Stimulated activated CD8-positive, alpha-beta memory T cell treated with anti-CD3 and anti-CD28 coated beads, Interleukin-15, amount 100 ng/mL, for 4 hours (primary cell): ENCODE results near the gene HADH.
"Not testable (repeated sequence)": the region's sequence is repeated elsewhere in the genome, so short reads cannot be mapped to it uniquely, and the experiment has no call there.

Source experiments
- DNase-seq, 2 donors: peaks; one replicate each; pipeline ENCODE4 v3.0.0-alpha.2; 2020; ENCODE audit warnings: low read depth in 2 of 2

The HADH gene

DNA sequence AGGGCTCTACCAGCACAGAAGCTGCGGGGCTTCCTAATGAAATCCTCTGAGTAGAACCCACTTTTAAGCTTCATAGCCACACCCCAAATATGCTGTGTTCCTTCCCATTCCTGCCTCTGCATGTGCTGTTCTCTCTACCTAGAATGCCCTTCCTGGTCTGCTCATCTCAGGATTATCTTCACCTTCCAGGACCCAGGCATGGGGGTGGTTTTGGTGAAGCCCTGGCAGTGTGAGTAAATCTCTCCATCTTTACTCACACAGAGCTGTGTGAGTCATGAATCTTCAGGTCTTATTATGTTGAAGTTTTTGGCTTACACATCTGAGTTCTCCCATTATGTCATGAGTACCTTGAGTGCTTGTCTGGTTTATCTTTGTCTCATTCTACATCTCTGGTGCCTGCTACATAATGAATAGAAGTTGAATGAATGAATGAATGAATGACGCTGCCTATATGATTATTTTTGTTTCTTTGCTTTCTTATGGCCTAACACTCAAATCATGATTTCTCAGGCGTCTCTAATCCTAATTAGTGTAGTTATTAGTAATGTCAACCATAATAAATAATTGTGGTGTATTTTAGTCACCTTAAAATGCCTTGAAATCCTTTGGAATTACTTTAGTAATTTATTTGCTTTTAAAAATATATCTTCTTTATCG, 41.9 kb downstream of the HADH start:
- peak in 1 of 2 donors; percentile 31 for DNase-seq

DNA sequence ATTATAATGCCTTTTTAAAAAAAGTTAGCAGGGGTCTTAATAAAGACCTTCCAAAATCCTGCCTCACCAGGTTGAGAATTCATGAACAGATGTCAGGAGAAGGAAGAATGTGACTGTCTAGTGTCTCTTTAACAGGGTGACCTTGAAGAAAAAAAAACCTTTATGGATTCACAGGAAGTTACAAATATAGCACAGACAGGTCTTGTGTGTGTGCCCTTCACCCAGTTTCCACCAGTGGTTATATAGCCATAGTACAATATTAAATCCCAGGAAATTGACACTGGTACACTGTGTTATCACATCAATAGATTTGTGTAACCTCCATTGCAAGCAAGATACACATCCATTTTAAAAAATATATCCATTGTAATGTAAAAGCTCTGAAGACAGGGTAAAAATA, 43.7 kb downstream of the HADH start:
- DNase-seq: no peak

DNA sequence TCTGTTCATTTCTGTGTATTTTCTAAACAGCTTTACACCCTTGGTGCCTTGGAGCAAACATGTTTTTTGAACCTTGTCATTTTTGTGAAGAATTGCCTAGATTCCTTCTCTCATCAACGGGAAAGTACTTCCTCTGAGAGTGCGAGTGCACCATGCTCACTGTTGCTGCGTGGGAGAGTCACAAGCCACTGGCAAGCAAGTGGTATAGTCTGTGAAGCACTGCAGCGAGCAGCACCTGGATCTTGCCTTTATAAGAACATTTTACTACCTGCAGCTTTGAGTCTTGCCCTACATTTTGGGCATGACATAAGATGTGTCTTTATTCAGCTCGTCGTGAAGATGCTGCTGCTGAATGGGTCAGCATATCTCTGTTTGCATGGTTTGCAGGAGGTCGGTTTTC, 44.9 kb downstream of the HADH start:
- no peak for DNase-seq

DNA sequence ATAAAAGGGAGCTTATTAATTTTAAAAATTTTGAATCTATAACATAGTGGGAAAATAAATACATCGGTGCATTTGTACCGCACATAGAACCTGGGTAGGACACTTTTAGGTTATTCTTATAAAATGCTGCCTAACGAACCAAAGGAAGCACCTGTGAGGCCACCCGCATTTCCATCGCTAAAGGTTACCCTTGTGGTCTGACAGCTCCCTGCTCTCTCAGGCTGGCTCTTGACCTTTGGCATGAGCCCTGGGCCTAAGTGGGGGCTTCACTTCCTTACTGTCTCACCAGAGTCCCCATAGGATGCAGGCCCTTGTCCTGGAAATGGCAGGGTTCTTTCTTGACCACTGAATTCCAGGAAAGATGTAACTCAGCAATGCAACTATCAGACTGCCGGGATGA, 46.0 kb downstream of the HADH start:
- DNase-seq: no peak

DNA sequence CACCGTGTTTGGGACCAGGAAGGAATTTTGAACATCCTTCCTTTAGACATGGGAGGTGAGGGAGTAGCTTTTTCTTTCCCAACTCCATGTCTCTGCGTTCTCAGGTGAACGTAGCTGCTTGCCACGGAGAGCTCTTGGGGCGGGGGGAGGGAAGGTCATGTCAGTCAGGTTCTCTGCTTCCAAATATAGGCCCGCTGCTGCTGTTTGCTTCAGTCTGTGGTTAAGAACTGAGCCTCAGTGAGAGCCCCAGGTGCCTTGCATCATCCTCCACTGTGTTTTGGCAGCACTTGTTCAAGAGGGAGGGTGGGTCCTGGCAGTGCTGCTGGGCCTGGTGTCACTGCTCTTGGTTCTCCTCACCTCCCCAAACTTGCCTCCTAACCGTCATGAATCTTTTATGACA, 46.5 kb downstream of the HADH start:
- peak; percentile 17 to 43 for DNase-seq

DNA sequence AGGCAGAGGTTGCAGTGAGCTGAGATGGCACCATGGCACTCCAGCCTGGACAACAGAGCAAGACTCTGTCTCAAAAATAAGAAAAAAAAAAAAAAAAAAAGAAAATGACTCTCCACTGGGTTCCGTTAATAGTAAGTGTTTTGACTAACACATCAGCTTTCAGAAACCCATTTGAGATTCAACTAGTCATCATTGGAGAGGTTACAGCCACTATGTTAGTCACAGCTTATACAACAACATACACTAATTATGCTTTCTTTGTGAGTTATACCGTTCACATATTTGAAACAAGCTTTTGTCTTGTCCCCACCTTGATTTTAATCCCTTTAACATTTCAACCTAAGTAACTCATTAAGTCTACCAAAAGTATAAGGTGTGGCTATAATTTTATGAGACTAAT, 48.2 kb downstream of the HADH start:
- no peak for DNase-seq

DNA sequence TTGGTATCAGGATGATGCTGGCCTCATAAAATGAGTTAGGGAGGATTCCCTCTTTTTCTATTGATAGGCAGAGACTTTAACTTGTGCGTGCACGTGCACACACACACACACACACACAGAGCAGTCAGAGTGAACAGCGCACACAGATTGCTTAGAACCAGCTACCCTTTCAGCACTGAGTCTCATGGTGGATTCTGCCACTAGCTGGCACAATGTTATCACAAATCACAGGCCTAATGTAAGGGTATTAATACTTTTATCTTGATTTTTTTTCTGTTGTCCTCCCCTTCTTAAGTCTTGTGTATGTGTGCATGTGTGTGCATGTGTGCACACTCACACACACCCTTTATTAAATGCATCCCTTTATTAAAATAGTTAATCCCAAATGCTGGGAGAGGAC, 53.2 kb downstream of the HADH start:
- no peak for DNase-seq

DNA sequence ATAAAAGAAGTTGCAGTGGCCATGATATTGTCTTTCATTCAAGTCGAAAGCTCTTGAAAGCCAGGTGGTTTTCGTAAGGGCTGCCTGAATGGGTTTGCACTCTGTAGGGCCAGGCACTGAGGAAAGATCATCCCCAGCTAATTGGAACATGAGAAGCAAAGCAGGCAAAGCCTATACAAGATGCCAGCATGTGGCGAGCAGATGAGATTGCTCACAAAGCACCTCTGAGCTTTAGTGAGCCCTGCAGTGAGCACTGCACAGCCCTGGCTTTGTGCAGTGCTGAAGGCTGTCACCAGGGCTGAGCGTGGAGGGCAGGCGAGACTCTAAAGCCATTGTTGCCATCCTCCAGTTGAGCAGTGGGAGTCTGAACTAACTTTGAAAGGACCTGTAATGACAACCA, 53.8 kb downstream of the HADH start:
- no peak for DNase-seq

DNA sequence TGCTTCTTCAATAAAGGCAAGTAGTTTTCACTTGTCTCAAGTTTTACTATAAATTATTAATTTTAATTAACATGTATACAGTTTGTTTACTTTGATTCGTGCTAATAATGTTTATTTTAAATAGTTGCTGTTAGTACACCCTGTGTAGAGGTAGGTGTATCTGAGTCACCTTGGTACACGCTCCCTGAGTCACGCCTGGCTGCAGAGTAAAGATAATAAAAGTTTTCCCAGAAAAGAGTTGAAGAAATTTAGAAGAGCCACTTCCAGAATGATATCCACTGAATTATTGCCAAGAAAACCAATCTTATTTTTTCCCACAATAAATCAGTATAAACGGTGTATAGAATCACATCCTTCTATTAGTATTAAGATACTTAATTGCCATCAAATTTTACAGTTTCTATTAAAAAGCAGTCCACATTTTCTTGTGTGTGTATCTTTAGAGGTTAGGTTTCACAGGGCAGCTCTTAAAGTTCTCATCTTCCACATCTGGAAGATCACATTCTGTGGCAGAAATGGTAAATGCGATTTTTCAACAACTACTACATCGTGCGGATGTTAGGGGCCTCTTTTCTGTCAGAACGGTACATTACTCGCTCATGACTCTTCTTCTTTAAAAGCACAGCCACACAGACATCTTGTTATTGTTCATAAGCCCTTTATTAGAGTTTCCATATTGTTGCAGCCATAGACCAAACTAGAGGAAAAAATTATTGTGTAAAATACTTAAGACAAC, 55.4 kb downstream of the HADH start:
- no peak for DNase-seq

DNA sequence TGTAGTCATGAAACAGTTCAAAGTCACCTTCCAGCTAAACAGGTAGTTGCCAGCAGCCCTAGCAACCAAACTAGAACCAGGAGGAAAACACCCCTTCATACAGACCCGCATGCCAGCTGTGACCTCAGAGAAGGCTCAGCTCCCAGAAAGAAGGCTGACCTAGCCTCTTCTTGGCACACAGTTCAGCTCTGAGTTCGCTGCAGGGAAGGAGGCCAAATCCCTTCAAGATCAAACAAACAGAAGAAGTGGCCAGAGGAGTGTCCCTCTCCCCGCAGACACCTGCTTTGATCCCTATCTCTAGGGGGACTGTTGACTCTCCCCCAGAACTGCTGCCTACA, 56.0 kb downstream of the HADH start:
- no peak for DNase-seq

DNA sequence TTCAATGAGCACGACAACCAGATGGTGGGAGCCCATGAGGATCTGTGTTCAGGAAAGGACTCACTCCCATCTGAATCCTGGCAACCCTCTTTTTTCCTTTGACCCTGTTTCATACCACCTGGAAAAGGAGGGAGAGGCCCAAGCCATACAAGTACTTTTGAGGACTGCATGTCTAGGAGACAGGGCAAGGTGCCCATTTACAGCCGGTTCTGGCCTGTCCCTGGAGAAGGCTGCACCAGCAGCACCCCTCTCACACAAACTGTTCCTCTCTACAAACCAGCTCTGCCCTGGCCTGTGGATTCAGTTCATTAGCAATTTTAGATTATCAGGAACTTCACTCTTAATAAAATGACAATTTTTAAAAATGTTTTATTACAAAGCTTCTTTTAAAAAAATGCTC, 57.5 kb downstream of the HADH start:
- no peak for DNase-seq

DNA sequence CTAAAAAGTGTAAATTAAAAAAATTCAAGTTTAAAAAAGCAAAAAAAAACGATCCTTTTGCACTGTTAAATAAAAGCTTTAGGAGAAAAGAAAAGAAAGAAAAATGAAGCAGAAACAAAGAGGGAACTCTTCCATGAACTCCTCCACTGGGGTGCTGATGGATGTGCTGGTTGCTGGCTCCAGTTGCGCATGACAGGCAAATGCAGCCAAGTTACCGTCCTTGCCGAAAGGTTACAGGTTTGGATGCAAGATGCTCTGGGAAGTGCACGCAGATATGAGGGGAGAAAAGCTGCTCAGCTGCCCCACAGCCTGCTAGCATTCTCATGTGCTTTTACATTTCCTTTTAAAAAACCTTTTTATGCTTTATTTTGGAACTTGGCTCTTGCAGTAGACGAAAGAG, 58.5 kb downstream of the HADH start:
- DNase-seq: no peak

DNA sequence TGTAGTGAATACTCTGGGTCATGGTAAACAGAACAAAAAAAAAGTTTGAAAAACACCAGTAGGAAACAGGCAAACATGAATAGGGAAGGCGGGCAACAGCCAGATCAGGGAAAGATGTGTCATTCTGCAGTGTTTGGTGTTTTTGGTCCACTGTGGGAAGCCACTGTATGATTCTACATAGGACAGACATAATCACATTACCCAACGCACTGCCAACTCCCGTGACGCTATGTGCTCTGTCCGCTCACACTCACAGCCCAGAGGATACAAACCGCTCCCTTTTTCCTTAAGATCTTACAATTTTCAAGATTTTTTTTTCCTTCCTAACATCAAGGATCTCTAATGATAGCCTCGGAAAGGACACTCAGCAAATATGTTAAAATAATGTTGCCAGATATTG, 59.3 kb downstream of the HADH start:
- no peak for DNase-seq

DNA sequence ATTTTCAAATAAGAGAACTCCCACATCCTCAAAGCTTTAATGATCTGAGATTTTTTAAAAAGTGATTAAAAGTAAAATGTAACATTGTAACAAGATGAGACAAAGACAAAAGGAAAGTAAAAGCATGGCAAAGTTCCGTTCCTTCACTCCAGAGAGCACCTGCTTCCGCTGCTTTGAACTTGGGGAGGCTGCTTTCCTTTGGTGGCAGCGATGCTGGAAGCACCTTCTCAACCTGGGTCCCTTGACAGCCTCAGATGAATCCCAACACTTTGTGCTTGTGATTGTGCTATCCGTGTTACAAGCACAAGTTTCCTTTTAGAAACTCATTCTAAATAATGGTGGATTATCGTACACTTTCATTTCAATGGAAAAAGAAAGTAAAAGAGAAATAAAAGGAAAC, 59.7 kb downstream of the HADH start:
- DNase-seq: no peak

DNA sequence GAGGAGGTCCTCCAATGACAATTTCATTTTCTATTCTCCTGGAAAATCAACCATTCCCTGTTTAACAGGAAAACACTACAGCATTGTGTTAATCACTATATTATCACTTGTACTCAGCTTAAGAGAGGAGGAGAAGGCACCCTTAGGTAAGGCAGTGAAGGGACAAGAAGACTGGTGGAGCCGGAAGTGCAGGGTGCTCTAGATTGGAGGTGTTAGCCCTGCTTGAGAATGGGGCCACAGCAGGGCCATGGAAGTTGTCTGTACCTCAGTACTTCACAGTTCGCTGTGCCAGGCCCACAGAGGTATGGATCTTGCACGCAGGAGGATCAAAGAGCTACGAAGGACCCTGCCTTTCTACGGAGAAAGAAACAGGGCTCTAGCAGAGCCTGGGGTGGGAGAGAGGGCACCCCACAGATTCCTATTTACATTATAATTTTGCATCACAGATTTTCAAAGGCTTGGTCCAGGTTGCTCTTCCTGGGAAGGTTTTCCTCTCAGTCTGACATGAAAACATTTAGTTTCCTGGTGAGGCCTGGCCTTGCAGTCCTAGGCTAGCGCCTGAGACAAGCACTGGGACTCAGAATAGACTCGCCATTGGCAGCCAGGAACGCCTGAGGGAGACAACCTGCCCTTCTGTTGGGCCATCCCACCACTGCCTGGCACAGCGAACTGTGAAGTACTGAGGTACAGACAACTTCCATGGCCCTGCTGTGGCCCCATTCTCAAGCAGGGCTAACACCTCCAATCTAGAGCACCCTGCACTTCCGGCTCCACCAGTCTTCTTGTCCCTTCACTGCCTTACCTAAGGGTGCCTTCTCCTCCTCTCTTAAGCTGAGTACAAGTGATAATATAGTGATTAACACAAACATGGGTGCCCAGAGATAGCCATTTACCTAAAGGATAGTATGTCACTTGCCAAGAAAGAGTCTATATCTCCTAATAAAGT, 60.8 kb downstream of the HADH start:
- not testable (repeated sequence) for DNase-seq

DNA sequence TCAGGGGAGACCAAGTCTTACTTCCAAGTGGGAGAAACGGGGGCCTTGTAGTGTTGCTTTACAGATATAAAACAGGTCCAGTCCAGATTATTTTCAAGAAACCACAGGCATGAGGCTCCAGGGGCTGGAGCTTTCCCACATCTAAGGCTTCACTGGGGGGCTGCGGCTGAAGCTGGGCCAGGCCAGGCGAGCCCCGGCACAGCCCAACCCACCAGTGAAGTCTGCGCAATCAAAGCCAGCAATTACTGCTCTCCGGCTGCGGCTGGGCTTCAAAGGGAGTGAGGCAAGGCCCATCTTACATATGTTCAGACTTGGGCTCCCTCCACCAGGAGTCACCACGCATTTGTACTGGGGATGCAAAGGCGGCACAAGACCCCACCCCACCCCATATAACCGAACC, 61.7 kb downstream of the HADH start:
- DNase-seq: no peak

DNA sequence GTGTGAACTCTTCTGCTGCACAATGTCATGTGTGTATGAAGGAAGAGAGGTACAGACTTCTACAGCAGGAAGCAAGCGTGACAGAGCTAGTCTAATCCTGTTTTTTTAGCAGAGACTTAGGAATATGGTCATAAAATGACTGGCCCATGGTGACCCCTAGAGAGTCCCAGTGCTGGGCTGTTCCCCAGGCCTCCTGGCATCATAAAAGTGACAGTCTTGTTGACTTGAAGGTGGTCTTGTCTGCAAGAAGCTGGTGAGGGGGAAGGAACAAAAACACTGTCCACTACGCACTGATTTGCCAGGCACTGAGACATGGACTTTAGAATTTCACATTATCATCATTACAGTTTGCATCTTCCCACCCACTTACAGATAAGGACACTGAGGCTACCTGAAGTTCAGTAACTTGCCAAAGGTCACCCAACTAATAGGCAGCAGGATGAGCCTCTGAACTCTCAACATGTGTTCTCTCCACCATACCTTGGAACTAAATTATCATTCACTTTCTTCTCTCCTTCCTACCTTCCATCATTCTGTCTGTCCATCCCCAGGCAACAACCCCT, 63.0 kb downstream of the HADH start:
- no peak for DNase-seq

DNA sequence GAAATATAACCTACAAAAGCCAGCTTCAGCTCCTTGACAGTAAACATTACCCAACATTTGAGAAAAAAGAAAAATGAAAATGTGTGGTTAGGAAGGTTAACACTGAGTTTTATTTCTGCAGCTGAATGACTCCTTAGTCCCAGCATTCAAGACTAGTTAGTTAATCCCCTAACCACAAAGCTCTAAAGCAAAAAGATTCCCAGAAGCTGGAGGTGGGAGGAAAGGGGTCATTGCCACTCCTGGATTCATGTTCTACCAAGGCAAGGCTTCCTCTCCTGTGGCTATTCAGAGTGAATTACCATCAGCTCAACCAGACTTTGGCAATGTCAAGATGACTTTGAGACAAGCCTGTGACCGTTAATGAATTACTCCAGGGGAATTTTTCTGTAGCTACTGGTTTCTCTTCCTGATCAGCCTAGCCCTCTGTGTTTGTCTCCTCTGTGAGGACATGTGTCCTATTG, 63.6 kb downstream of the HADH start:
- DNase-seq: no peak

DNA sequence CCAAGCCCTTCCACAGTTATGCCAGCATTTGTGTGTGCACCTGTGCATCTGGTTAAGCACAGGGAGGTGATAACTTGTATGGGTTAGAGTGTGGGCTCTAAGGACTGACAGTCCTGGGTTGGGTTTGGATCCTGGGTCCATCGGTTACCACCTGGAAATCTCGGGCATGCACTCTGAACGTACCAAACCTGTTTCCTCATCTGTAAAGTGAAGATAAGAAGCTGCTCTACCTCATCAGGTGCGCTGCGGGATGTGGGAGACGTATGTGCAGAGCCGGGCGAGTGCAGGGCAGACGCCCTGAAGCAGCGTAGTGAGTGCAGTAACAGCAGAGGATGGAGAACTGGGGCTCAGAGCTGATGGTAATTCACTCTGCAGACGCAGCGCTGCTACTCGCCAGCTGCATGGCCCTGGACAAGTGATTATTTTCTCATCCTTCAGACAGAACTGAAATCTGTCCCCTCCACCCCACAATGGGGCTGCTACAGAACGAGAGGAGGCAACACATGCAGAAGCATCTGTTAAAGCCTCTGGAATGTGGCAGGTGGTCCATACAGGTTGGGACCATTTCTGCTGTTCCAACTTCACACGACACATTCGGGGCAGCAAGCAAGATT, 64.4 kb downstream of the HADH start:
- no peak for DNase-seq

DNA sequence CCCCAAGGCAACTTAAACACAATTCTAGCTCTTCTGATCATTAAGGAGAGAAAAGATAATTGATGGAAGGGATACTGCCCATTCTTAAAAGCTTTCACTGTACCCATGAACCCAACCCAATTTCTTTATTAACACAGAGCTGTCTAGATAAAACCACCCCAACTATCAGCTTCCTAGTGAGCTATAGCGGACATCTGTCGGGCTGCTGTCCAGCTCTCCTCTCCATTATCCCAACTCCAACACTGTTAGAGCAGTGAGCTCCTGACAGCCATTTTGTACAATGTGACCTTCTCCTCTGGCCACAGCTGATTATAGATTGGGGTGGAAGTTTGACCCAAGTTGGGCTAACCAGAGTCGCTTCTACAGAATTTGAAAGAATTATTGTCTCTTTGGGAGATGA, 66.1 kb downstream of the HADH start:
- no peak for DNase-seq

DNA sequence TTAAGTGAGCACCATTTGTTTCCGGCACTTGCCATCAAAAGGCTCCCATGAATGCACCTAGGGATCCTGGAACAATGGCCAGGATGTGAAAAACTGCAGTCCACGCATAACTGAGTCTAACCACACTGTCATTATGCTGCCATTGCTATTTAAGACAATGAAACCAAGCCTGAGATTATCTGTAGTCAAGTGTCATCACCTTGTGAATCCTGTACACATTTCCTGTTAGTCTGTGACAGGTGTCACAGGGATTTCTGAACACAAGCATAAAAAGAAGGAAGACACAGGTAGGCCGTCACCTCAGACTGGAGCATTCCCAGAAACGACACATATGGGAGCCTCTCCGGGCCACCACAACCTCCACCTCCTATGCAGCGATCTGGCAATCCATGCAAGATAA, 66.7 kb downstream of the HADH start:
- no peak for DNase-seq
